Germinal center (tissue), 1 donor: ENCODE data around the gene EPHX1.
"Not testable (repeated sequence)": the region's sequence is repeated elsewhere in the genome, so short reads cannot be mapped to it uniquely, and the experiment has no call there.

ENCODE experiments used
- DNase-seq: peaks from one replicate; pipeline ENCODE4 v3.0.0; 2012; ENCODE audit warnings: mixed read lengths, low spot score

Gene EPHX1

DNA sequence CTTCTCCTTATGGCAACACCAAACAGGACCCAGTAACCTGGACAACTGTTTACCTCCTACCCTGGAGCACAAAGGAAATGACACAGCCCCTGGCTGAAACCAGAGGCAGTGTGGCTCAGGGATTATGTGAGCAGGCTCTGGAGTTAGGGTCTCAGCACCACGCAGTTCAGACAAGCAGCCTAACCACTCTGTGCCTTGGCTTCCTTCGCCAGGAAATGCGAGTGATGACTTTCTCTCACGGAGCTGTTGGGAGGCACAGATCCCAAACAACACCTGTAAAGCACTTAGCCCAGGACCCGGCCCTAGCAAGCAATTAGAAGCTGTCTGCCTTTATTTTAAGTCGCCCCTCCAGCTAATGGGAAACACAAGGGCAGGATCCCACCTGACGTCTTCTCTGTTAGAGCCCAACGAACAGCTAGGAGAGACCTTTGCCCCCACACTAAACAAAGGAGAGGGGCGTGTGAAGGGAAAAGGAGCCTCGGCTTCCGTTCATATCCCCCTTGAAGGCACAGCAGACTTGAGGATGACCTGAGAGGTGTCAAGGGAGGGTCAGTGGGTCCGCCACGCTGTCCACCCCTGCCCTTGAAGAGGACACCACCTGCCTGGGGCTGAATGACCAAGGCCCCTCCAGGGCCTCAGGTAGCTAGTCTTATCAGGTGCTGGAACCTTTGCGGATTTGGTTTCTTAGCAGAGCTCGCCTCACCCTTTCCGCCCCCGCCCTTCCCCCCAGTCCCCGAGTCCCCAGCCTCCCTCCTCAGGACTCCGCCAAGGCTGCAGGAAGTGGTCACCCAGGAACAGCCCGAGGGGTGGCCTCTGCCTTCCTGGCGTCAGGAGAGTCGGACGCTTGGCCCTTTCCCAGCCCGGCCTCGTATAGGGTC, 71.4 kb downstream of the EPHX1 start:
- DNase-seq: peak; percentile 35

DNA sequence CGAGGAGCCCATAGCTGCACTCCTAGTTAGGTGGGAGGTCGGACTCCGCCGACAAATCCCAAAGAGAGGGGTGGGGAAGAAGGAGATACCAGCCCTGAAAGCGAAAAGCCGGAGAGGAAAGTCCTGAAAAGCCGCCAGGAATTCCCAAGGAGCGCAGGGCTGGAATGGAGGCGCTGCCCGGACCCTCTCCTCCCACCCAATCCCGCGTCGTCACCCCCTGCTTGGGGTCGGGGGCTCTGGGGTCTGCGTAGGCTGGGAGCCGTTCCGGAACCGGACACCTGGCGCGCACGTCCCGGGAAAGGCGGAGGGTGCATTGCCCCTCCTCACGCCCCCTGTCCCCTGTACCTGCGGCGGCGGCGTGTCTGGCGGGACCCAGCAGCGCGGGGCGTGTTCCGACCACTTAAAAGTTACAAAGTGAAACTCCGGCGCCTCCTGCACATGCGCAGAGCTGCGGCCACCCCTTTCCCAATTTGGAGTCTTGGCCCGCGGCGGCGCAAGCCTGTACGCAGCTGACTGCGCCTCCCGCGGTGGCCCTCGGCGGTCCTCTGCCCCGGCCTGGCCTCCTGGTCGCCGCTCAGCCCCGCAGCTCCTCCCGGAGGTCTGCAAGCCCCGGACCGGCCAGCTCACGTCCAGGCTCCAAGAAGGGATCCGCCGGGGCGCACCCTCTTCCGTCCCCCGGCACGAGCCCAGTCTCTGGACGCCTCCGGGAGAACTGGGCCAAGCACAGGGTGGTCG, 72.2 kb downstream of the EPHX1 start, which contains the start of gene TMEM63A:
TSS of gene TMEM63A (minus strand) at position 422 of the 735 bp plus-strand sequence. CDS start 4,800 bp downstream, outside the sequence.
- peak; percentile 92 for DNase-seq

- DNase-seq: no peak
Measured at GRCh38 chr1:225882694-225883615, 73.0 kb downstream of the EPHX1 start.

DNA sequence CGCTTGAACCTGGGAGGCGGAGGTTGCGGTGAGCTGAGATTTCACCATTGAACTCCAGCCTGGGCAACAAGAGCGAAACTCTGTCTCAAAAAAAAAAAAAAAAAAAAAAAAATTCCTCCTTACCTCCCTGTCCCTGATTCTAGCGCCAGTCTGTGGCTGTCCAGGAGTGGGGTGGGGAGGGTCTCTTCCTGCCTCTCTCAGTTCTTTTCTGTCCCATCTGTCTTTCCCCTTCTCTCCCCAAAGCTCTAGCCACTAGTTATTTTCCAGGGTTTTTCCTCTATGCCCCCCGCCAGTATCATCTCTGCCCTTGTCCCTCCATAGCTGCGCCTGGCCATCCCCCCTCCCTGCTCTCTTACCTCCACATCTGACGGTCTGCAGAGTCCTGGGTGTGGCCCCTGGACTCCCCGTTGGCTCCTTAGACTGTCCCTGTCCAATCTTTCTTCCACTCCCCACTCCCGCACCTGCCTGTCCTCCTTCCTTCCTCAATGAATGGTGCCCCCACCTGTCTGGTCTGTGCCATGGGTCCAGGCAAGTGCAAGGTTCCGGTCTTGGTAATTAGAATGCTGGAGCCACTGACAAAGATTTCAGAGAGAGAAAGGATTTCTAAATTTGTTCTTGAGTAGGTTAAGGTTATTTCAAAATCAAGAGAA, 73.8 kb downstream of the EPHX1 start:
- DNase-seq: no peak

- DNase-seq: no peak
Measured at GRCh38 chr1:225885336-225885735, 75.4 kb downstream of the EPHX1 start.

DNA sequence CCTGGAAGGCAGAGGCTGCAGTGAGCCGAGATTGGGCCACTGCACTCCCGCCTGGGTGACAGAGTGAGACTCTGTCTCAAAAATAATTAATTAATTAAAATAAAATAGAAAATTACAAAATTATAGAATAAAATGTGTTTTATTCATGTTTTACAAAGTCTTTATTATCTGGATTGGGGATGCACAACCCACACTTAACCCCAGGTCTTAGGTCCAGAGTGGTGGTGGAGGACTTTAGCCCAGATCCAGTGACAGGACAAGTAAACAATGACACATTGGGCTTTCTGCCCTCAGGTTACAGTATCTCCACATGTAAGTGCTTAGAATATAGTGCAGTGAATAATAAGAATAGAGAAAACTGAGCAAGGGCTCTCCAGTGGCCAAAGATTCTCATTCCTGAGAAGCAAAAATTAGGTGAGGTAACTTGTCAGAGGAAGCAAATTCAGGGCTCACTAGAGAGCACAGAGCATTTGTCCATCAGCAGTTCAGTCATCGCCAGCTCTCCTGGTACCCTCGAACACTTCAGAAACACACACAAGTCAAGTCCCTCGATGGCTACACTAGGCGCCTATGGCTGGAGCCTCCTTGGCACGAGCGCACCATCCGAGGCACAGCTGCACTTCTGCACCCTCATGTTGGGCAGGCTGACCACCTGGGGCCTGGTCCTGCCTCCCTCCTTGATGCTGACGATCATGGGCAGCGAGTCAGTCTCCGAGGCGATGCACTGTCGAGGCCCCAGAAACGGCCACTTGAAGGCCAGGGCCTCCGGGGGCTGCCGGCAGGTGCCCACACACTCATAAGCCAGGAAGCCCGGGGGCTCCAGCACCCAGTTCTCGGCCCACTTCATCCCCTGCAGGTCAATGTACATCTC, 76.5 kb downstream of the EPHX1 start:
- no peak for DNase-seq

GRCh38 chr1:225887030-225887314, 77.0 kb downstream of the EPHX1 start:
- DNase-seq: no peak

DNA sequence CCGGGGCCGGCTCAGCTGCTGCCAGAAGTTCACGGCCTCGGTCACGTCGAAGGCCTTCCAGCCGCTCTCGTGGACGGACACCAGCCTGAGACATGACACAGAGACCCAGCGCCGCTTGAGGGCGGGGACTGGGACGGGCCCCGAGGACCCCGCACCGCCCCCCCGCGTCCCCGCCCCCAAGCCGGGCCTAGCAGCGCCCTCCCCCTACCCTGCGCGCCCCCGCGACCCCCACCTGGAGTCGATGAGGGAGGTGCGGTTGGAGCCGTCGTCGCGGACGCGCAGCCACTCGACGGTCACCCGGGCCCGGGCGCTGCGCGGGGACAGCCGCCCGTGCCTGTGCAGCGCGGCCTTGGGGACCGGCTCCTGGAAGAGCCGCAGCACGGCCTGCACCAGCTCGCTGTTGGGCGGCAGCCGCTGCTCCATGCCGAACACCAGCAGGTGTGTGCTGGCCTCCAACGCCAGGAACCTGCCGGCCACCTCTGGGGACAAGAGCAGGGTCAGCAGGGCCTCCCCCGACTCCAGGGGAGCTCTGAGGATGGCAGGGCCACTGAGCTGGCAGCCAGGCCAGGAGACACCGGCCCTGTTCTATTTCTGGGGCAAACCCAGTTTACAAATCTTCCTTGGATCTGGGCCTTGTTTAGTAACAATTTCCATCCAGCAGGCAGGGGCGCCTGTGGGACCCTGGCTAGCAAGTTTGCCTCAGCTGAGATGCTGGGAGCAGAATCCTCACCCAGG, 77.8 kb downstream of the EPHX1 start:
- not testable (repeated sequence) for DNase-seq

- no peak for DNase-seq
Measured at GRCh38 chr1:225888289-225888897, 78.5 kb downstream of the EPHX1 start.

DNA sequence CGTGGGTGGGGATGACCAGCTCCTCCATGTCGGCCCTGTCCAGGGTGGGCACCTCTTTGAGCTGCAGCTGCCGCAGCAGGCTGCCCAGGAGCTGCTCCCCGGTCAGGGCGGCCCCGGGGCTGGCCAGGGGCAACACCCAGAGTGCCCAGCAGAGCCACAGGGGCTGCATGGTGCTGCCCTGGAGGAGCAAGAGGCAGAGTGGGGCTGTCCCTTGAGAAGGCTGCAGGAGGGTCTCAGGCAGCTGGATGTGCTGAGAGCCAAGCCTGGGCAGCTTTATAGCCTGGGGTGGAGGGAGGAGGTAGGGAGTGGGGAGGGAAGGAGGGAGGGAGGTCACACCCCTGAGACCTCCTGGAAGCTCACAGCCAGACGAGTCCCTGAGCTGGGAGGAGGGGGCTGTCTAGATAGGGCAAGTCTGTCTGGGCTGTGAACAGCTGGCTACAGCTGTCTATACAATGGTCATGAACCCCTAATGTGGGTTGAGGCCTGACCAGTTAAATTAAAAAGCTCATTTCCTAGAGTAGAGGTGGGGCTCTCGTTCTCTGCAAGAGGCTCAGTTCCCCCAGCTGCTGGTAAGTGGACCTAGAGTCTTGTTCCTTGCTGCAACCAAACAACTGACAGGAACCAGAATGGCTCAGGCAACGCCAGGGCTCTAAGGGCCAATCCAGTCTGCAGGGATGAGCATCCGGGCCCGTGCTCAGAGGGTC, 79.1 kb downstream of the EPHX1 start, which contains the start of gene LEFTY1:
TSS of gene LEFTY1 (minus strand) at position 249 of the 704 bp plus-strand sequence. CDS start at position 169, 80 bp downstream.
- no peak for DNase-seq

- DNase-seq: no peak
Measured at GRCh38 chr1:225889743-225890142, 79.8 kb downstream of the EPHX1 start.

- DNase-seq: no peak
Measured at GRCh38 chr1:225890346-225891228, 80.7 kb downstream of the EPHX1 start.

DNA sequence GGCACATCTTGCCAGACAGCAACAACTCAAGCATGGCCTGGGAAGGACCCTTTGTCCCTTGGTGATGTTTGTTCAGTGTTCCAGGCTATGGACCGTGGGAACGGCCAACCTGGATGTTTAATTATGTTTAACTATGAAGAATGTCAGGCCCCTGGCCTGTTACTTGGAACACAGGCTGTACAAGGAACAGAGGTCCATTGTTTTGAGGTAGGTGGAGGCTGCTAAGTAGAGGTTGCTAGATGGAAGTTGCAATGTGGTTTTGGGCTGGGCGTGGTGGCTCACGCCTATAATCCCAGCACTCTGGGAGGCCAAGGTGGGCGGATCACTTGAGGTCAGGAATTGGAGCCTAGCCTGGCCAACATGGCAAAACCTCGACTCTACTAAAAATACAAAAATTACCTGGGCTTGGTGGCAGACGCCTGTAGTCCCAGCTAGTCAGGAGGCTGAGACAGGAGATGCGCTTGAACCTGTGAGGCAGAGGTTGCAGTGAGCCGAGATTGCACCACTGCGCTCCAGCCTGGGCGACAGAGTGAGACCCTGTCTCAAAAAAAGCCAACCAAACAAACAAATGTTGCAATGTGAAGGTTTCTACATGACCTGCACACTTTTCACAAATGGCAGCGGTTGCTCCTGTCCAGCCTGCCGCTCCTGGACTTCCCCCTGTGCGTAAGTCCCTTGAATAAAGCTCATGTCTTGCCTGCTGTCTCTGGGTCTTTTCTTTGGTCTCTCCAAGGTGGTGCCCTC, 81.5 kb downstream of the EPHX1 start:
- no peak for DNase-seq

DNA sequence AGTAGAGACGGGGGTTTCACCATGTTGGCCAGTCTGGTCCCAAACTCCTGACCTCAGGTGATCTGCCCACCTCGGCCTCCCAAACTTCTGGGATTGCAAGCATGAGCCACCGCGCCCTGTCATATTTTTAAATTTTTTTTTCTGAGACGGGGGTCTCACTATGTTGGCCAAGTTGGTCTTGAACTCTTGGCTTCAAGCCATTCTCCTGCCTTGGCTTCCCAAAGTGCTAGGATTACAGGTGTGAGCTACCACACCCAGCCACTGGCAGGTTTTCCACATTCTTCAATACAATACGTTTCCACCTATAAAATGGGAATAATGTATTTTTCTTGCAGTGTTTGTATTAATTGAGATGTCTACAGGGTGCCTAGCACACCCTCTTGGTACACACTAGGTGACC, 82.4 kb downstream of the EPHX1 start:
- no peak for DNase-seq
